H1 (cell line): Measurements from ENCODE around the gene PMF1. TPM values are rescaled to one million over a fixed set of nuclear protein-coding genes. Genes with fewer than 3 reads are reported as not detected.

ENCODE experiments used
- ASH2L ChIP-seq: fragments of 200-600, 300-600 bp; sonication (generic); IDR thresholded peaks from one replicate; pipeline ENCODE4 v1.7.1; 2017; ENCODE audit warnings: low read length
- CBX8 ChIP-seq: fragments of 300-800, 300-1000 bp; sonication (generic); IDR thresholded peaks from 2 replicates; pipeline ENCODE4 v1.7.1; 2016; ENCODE audit warnings: low read depth, low read length, borderline replicate concordance
- CHD2 ChIP-seq: IDR thresholded peaks from 2 replicates; pipeline ENCODE4 v1.6.1; 2012; ENCODE audit warnings: low read length, improper control_type of control experiment
- EZH2 ChIP-seq: fragments of 200-600 bp; sonication (generic); IDR thresholded peaks from 2 replicates; pipeline ENCODE4 v1.7.1; 2012; ENCODE audit warnings: low read depth, mild to moderate bottlenecking, moderate library complexity, low read length, inconsistent platforms; ENCODE audit not compliant: severe bottlenecking
- KDM4A ChIP-seq: IDR thresholded peaks from one replicate; pipeline ENCODE4 v1.7.1; 2012; ENCODE audit warnings: low read depth, mild to moderate bottlenecking, moderate library complexity, low read length, inconsistent platforms; ENCODE audit not compliant: severe bottlenecking
- KDM5A ChIP-seq: fragments of 200-600 bp; IDR thresholded peaks from 2 replicates; pipeline ENCODE4 v1.7.1; 2012; ENCODE audit warnings: mild to moderate bottlenecking, low read length, inconsistent platforms, mixed read lengths
- POLR2A ChIP-seq, 2 experiments: IDR thresholded peaks; 1 replicate in 1 of 2; 2 replicates in 1 of 2; pipeline ENCODE4 v1.6.1; 2011; ENCODE audit warnings: low read depth in 2 of 2, low read length in 2 of 2, mild to moderate bottlenecking in 2 of 2; ENCODE audit errors: control extremely low read depth in 1 of 2
- RFX5 ChIP-seq: IDR thresholded peaks from 2 replicates; pipeline ENCODE4 v1.6.1; 2011; ENCODE audit warnings: low read depth, low read length, improper control_type of control experiment, borderline replicate concordance
- SRF ChIP-seq: IDR thresholded peaks from 2 replicates; pipeline ENCODE4 v1.6.1; 2011; ENCODE audit warnings: mild to moderate bottlenecking, low read depth, low read length, moderate library complexity
- polyA plus RNA-seq, 7 experiments: library from polyadenylated mRNA; depleted of rRNA in 3 of 7; stranded (reverse) in 5 of 7; unstranded in 2 of 7; fragments of >200 nt in 5 of 7; fragments of 200-250 nt in 2 of 7; gene quantifications; 1 replicate in 5 of 7; 2 replicates in 1 of 7; 4 replicates in 1 of 7; pipeline versions ENCODE4 v1.2.1 to v1.2.3, GENCODE V29; 2011 to 2013; ENCODE audit warnings: missing spikeins in 2 of 7, mixed read lengths in 2 of 7
- total RNA-seq: library from RNA; stranded (reverse); fragmentation: NEBNext Ultra II Directional; extraction: Animal tissue kit (Norgen Biotek cat#: 25700); gene quantifications from 2 replicates; pipeline ENCODE4 v1.2.1, GENCODE V29; 2021

PMF1 gene
- total and polyA plus RNA-seq, 2 of the 8 experiments (the other 6 are each of a cell fraction or from before 2014, with no cell fraction given), result 113 to 296 TPM

DNA sequence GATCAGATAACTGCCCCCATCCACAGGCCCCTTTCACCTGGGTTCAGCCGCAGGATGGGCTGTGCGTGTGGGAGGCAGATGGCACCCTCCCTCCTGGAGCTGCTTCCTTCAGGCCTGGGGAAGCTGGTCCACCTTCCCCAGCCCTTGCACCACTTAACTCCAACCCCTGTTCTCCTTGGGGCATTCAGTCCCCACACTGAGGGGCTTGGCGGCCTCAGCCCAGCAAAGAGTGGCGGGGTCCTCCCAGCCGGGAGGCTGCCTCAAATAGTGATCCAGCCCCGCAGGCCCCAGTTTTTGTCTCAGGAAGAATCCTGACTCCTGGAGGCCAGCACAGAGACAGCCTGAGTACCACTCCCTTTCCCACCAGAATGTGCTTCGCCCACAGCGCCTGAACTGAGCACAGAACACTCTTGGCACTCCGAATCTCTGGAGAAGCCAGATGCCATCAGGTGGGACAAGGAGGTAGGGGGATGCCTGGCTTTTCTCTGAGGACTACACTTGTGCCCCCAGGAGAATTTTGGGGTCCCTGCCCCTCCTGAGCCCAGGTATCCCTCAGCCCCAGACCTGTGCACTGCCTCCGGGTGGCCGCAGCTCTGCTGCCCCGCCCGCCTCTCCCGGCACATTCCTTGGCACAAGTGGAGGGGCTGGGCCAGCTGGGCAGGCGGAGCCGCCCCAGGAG is 34.1 kb downstream of the PMF1 start (continued):
- TF ChIP-seq CBX8, result no peak
- TF ChIP-seq EZH2, result no peak
- TF ChIP-seq SRF, result no peak
- no peak for TF ChIP-seq RFX5
- no peak for TF ChIP-seq ASH2L
- no peak for TF ChIP-seq CHD2
- TF ChIP-seq KDM4A, result no peak
- no peak for TF ChIP-seq KDM5A
- peak in 1 of 2 experiments; percentile 44; a peak in 1 of 3 replicates for TF ChIP-seq POLR2A (IDR thresholded peaks at IDR 0.05; ENCODE audit: control extremely low read depth in 1 of 2, low read depth in 2 of 2, low read length in 2 of 2)
